GM20000 (cell line): ENCODE measurements around the gene COQ9.

Source experiments
- DNase-seq: peaks from one replicate; pipeline ENCODE4 v3.0.0; 2012; ENCODE audit warnings: low spot score
- CTCF ChIP-seq: IDR thresholded peaks from 2 replicates; pipeline ENCODE4 v1.5.1; 2012; ENCODE audit warnings: mild to moderate bottlenecking, control low read depth; ENCODE audit errors: extremely low read depth, missing control alignments

Gene COQ9

GRCh38 chr16:57505169-57505568, 57.9 kb downstream of the COQ9 start:
- no peak for DNase-seq
- TF ChIP-seq CTCF, result no peak

DNA sequence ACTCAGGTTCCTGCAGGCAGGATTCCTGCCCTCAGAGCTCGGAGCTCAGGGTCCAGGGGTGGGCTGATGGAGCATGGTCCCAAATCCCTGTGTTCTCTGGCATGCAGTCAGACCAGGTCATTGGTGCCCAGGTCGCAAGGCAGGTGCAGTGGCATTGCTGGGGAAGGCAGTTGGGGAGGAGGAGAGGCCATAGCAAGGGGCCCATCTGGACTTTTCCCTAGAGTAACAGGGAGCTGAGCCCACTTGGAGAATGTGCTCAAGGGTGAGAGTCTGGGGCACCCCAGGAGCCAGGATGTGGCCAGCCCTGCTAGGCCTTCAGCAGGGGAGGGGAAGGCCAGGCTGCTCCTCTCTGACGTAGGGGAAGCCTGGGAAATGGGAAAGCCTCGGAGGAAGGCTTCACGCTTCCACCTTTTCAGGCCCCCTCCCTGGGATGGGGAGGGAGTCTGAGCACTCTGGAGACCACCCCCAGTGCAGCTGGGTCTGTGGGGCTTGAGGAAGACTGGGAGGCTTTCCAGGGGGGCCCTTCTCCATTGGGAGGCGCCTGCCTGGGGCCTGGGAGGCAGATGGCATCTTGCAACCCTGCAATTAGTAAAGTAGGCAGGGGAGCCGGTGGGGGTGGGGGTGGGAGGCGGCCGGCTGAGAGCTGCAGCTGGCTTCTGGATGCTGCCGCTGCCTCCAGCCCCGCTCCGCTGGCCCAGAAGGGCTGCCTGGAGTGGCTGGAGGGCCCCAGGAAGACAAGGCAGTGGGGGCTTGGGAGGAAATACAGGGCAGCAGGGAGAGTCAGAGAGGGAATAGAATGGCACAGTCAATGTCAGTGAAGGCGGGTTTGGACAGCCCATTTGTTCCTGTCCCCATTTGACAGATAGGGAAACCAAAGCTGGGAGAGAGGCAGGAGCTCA, 60.1 kb downstream of the COQ9 start:
- no peak for DNase-seq
- no peak for TF ChIP-seq CTCF

- no peak for DNase-seq
Measured at GRCh38 chr16:57508035-57508425, 60.8 kb downstream of the COQ9 start.

GRCh38 chr16:57509231-57509923, 62.1 kb downstream of the COQ9 start:
- no peak for TF ChIP-seq CTCF
- DNase-seq, result no peak

More at GRCh38 chr16:57508035-57508425, 60.8 kb downstream of the COQ9 start:
- TF ChIP-seq CTCF, result no peak

GRCh38 chr16:57510016-57510871, 63.0 kb downstream of the COQ9 start:
- no peak for TF ChIP-seq CTCF
- DNase-seq, result no peak
